ENCODE measurements around the gene LAMC1. TPM values are rescaled to one million over a fixed set of nuclear protein-coding genes. Genes with fewer than 3 reads are reported as not detected.

Gene LAMC1
- total RNA-seq, 1 experiment from 2014 or later = 113 TPM

DNA sequence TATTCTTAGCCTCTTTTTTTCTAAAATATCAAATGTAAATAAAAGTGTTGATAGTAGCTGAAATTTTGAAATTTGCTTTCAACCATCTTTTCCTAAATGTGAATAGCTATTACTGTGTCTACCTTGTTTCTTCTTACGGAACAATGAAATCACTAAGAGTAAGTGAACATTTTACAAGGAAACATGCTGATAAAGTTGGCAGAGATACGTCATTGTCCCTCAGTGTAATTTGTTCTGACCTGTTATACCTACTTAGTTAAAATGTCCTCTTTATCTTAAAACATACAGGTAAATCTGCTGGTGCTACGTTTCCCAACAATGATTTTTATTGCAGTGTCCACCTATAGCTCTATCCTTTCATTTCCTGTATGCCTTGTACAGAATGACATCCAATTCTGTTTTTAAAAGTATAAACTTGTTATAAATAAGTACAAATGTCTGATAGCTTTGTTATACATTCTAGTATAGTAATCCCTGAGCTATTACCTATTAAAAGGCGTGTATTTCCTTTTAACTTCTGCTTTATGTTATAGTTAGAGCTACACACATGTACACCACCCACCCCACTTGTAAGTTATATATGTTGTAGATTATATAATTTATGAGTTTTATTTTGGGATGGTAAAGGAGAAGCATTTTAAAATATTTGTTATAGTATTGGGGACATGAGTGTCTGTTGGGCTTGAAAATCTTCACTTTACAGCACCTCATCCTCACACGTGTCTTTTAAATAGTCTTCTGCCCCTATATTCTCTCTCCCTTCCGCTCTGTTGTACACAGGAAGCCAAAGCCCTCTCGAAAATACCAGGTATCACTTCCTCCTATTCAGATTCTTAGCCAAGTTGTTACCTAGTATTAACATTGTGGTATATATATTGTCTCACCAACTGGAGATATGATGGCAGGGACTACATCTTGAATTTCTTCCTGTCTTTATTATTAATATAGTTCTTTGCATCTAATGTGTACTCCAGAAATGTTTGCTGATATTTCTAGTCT, 25.2 kb downstream of the LAMC1 start:
- ChIA-PET CTCF (no interaction called here), POLR2A (interaction anchor here (0.6 kb wide), 1 partner anchor 86 kb away, joined by 3 read pairs; no protein-coding TSS in a partner anchor)
- no peak for DNase-seq (ENCODE audit: low read depth, low spot score)
- no peak overlapping the region for H3K4me3 ChIP-seq (ENCODE audit: low read depth in 2 of 2, low read length in 2 of 2)
- no peak overlapping the region for H3K27ac ChIP-seq (ENCODE audit: low read length)
- intact Hi-C loops (cut with micrococcal nuclease; ENCODE audit: unreplicated experiment) = no loop called here
- no peaks in the 10 kb centered on the region for H3K9me3 ChIP-seq (ENCODE audit: control insufficient read depth, insufficient read depth, low read depth, low read length)
- BruUV-seq (replicated peaks) = no TSS peak
- H3K36me3 ChIP-seq (ENCODE audit: control insufficient read depth, insufficient read depth, low read length) = no peaks in the 10 kb centered on the region
- in situ Hi-C loops (cut with HindIII; ENCODE audit: low pct_unique_long_range_greater_than_20kb, low sequenced_read_pairs) = no loop called here
- H3K27me3 ChIP-seq (ENCODE audit: control insufficient read depth, insufficient read depth, low read length) = no peaks in the 10 kb centered on the region
- no peak for ATAC-seq
- H3K4me1 ChIP-seq (ENCODE audit: control insufficient read depth, insufficient read depth, low read length) = peaks cover 20% of the 10 kb centered on the region
- TF ChIP-seq POLR2AphosphoS5 (IDR thresholded peaks at IDR 0.05; ENCODE audit: low read depth, low read length) = no peak
- no peak for TF ChIP-seq SIN3A (IDR thresholded peaks at IDR 0.05; ENCODE audit: borderline replicate concordance, insufficient read depth, low read depth, low read length)
- no peak for TF ChIP-seq CTCF (IDR thresholded peaks at IDR 0.05)
- TF ChIP-seq TCF7L2 (IDR thresholded peaks at IDR 0.05; ENCODE audit: low read depth, low read length) = no peak
- no peak for TF ChIP-seq REST (IDR thresholded peaks at IDR 0.05; ENCODE audit: insufficient read depth in 1 of 2, low read depth in 2 of 2, low read length in 1 of 2)

GRCh38 chr1:183051546-183051945, 28.3 kb downstream of the LAMC1 start:
- ChIA-PET CTCF (no interaction called here), POLR2A (no interaction called here)
- Histone ChIP-seq H3K36me3 (ENCODE audit: control insufficient read depth, insufficient read depth, low read length) (no peaks in the 10 kb centered on the region), H3K27ac (ENCODE audit: low read length) (no peak overlapping the region), H3K4me1 (ENCODE audit: control insufficient read depth, insufficient read depth, low read length) (peaks cover 5% of the 10 kb centered on the region; the same call in 1 of the 2 replicates), H3K27me3 (ENCODE audit: control insufficient read depth, insufficient read depth, low read length) (no peaks in the 10 kb centered on the region), H3K9me3 (ENCODE audit: control insufficient read depth, insufficient read depth, low read depth, low read length) (no peaks in the 10 kb centered on the region), H3K4me3 (ENCODE audit: low read depth in 2 of 2, low read length in 2 of 2) (no peak overlapping the region)
- no TSS peak for BruUV-seq (replicated peaks)
- DNase-seq (ENCODE audit: low read depth, low spot score) (no peak), ATAC-seq (no peak)
- in situ Hi-C loops (cut with HindIII; ENCODE audit: low pct_unique_long_range_greater_than_20kb, low sequenced_read_pairs) = no loop called here
- TF ChIP-seq REST (IDR thresholded peaks at IDR 0.05; ENCODE audit: insufficient read depth in 1 of 2, low read depth in 2 of 2, low read length in 1 of 2) (no peak), TCF7L2 (IDR thresholded peaks at IDR 0.05; ENCODE audit: low read depth, low read length) (no peak), POLR2AphosphoS5 (IDR thresholded peaks at IDR 0.05; ENCODE audit: low read depth, low read length) (no peak), SIN3A (IDR thresholded peaks at IDR 0.05; ENCODE audit: borderline replicate concordance, insufficient read depth, low read depth, low read length) (no peak), CTCF (IDR thresholded peaks at IDR 0.05) (no peak)
- intact Hi-C loops (cut with micrococcal nuclease; ENCODE audit: unreplicated experiment) = no loop called here

Data from Panc1 (cell line).